Endothelial cell of umbilical vein (primary cell): ENCODE results near the gene CFAP45. TPM values are rescaled to one million over a fixed set of nuclear protein-coding genes. Genes with fewer than 3 reads are reported as not detected.

ENCODE experiments used
- BruUV-seq: library from RNA; stranded (reverse); fragments of 400-500 nt; replicated peaks from 2 replicates; lab custom pipeline; 2021; lab: Mats Ljungman, UMichigan
- CTCF ChIA-PET: fragments of 300-600, 350-600 bp; sonication (Branson Sonifier 250); formaldehyde crosslinking; loops from one replicate; lab custom pipeline; 2021; ENCODE audit warnings: antibody characterized with exemption, inconsistent platforms; lab: Charles Lee
- POLR2A ChIA-PET: fragments of 300-600, 350-600 bp; sonication (Branson Sonifier 250); formaldehyde crosslinking; loops from one replicate; lab custom pipeline; 2021; ENCODE audit warnings: antibody characterized with exemption, inconsistent platforms; lab: Charles Lee
- DNase-seq: peaks from one replicate; pipeline ENCODE4 v3.0.0-alpha.2; 2011; ENCODE audit warnings: low read depth, low spot score
- FAIRE-seq: peaks from 2 replicates; lab custom pipeline; 2011; peaks lifted over from hg19 to GRCh38; lab: Jason Lieb, UNC
- H2AFZ ChIP-seq: 2 replicates; pipeline ENCODE4 v1.6.0; 2012; ENCODE audit warnings: low read depth, low read length, control low read depth, inconsistent platforms
- H3K27ac ChIP-seq: 2 replicates; pipeline ENCODE4 v1.5.1; 2011; ENCODE audit warnings: low read depth, mild to moderate bottlenecking, control low read depth, low read length, moderate library complexity; ENCODE audit not compliant: insufficient read depth
- H3K27me3 ChIP-seq, 2 experiments: 2 replicates each; pipeline versions ENCODE4 v1.6.0 to v1.6.1; 2011; ENCODE audit warnings: low read length in 2 of 2, mixed read lengths in 1 of 2; ENCODE audit not compliant: control insufficient read depth in 2 of 2, insufficient read depth in 2 of 2
- H3K36me3 ChIP-seq, 2 experiments: 2 replicates in 1 of 2; 3 replicates in 1 of 2; pipeline ENCODE4 v1.5.1; 2011; ENCODE audit warnings: low read length in 2 of 2, mild to moderate bottlenecking in 1 of 2, moderate library complexity in 1 of 2; ENCODE audit not compliant: control insufficient read depth in 2 of 2, insufficient read depth in 2 of 2; ENCODE audit errors: extremely low read depth in 1 of 2
- H3K4me1 ChIP-seq: 3 replicates; pipeline ENCODE4 v1.5.1; 2011; ENCODE audit warnings: mild to moderate bottlenecking, low read length; ENCODE audit not compliant: control insufficient read depth, insufficient read depth; ENCODE audit errors: extremely low read depth
- H3K4me2 ChIP-seq: 2 replicates; pipeline ENCODE4 v1.6.1; 2011; ENCODE audit warnings: low read length, control low read depth, mixed read lengths; ENCODE audit not compliant: insufficient read depth
- H3K4me3 ChIP-seq, 3 experiments: fragments of 200-600 bp in 1 of 3; sonication (generic), shearing (Covaris generic) in 1 of 3; replicated peaks in 1 of 3; 2 replicates each; pipeline ENCODE4 v1.5.1; 2011 to 2016; ENCODE audit warnings: control low read depth in 3 of 3, low read length in 3 of 3, mild to moderate bottlenecking in 2 of 3, inconsistent platforms in 1 of 3, low read depth in 1 of 3, moderate library complexity in 1 of 3; ENCODE audit not compliant: insufficient read depth in 1 of 3
- H3K79me2 ChIP-seq: 2 replicates; pipeline ENCODE4 v1.6.0; 2012; ENCODE audit warnings: low read length, inconsistent platforms; ENCODE audit not compliant: control insufficient read depth, insufficient read depth
- H3K9ac ChIP-seq: replicated peaks from 2 replicates; pipeline ENCODE3; 2011; ENCODE audit warnings: low read length, control low read depth; ENCODE audit not compliant: insufficient read depth; ENCODE audit errors: extremely low read depth
- H3K9me1 ChIP-seq: replicated peaks from 3 replicates; pipeline ENCODE4 v1.6.0; 2011; ENCODE audit warnings: mild to moderate bottlenecking, low read length; ENCODE audit not compliant: control insufficient read depth, insufficient read depth; ENCODE audit errors: extremely low read depth
- H3K9me3 ChIP-seq: replicated peaks from 2 replicates; pipeline ENCODE4 v1.5.1; 2012; ENCODE audit warnings: low read length, inconsistent platforms; ENCODE audit not compliant: control insufficient read depth, insufficient read depth
- H4K20me1 ChIP-seq: replicated peaks from 2 replicates; pipeline ENCODE3; 2011; ENCODE audit warnings: mild to moderate bottlenecking, low read length; ENCODE audit not compliant: control insufficient read depth, insufficient read depth; ENCODE audit errors: extremely low read depth
- EZH2 ChIP-seq: IDR thresholded peaks from 2 replicates; pipeline ENCODE4 v1.6.1; 2012; ENCODE audit warnings: borderline replicate concordance, low read depth, mild to moderate bottlenecking, moderate library complexity, low read length, inconsistent platforms; ENCODE audit not compliant: severe bottlenecking
- FOS ChIP-seq: IDR thresholded peaks from 2 replicates; pipeline ENCODE4 v1.6.1; 2011; ENCODE audit warnings: mild to moderate bottlenecking, low read length, moderate library complexity, borderline replicate concordance; ENCODE audit not compliant: insufficient read depth
- MAX ChIP-seq: IDR thresholded peaks from 2 replicates; pipeline ENCODE4 v1.6.1; 2011; ENCODE audit not compliant: insufficient read depth, insufficient read length
- MYC ChIP-seq: IDR thresholded peaks from one replicate; pipeline ENCODE4 v1.6.1; 2011; ENCODE audit warnings: mild to moderate bottlenecking, low read depth, low read length
- POLR2A ChIP-seq: IDR thresholded peaks from 2 replicates; pipeline ENCODE4 v1.6.1; 2012; ENCODE audit warnings: low read depth, mild to moderate bottlenecking, control low read depth, low read length
- POLR2AphosphoS5 ChIP-seq: IDR thresholded peaks from 2 replicates; pipeline ENCODE4 v1.6.1; 2012; ENCODE audit warnings: low read depth, mild to moderate bottlenecking, control low read depth, low read length, moderate library complexity; ENCODE audit not compliant: insufficient read depth
- dilution Hi-C: fragments of 300-500 bp; cut with MboI; formaldehyde crosslinking; loops from one replicate; pipeline ENCODE4 v1.15.0; 2019; ENCODE audit warnings: low sequenced_read_pairs; ENCODE audit not compliant: extremely low pct_ligation_motif_present
- intact Hi-C: fragments of 100-400 bp; cut with micrococcal nuclease; formaldehyde crosslinking; loops from one replicate; pipeline ENCODE4 v1.10.0; 2022
- polyA plus RNA-seq, 4 experiments: library from polyadenylated mRNA; depleted of rRNA in 3 of 4; stranded (reverse) in 3 of 4; unstranded in 1 of 4; fragments of >200 nt; gene quantifications; 2 replicates each; pipeline versions ENCODE4 v1.2.1 to v1.2.3, GENCODE V29; 2011 to 2012; ENCODE audit warnings: missing spikeins in 1 of 4
- total RNA-seq: library from RNA; stranded (reverse); gene quantifications from 2 replicates; pipeline ENCODE4 v1.2.3, GENCODE V29; 2021
- TF ChIP-seq, protein P1 (sequence below), 2 donors: IDR thresholded peaks; 1 replicate in 1 of 2; 2 replicates in 1 of 2; pipeline ENCODE4 v1.5.1; 2011; ENCODE audit warnings: low read length in 2 of 2, mild to moderate bottlenecking in 2 of 2, moderate library complexity in 2 of 2, control low read depth in 1 of 2, inconsistent platforms in 1 of 2, low read depth in 1 of 2; ENCODE audit not compliant: insufficient read depth in 1 of 2; ENCODE audit errors: extremely low read depth in 1 of 2

CFAP45 gene
- total and polyA plus RNA-seq, 2 donors (not counting 3 experiments of a cell fraction or from before 2014, with no cell fraction given): 0.25 to 2.5 TPM

DNA sequence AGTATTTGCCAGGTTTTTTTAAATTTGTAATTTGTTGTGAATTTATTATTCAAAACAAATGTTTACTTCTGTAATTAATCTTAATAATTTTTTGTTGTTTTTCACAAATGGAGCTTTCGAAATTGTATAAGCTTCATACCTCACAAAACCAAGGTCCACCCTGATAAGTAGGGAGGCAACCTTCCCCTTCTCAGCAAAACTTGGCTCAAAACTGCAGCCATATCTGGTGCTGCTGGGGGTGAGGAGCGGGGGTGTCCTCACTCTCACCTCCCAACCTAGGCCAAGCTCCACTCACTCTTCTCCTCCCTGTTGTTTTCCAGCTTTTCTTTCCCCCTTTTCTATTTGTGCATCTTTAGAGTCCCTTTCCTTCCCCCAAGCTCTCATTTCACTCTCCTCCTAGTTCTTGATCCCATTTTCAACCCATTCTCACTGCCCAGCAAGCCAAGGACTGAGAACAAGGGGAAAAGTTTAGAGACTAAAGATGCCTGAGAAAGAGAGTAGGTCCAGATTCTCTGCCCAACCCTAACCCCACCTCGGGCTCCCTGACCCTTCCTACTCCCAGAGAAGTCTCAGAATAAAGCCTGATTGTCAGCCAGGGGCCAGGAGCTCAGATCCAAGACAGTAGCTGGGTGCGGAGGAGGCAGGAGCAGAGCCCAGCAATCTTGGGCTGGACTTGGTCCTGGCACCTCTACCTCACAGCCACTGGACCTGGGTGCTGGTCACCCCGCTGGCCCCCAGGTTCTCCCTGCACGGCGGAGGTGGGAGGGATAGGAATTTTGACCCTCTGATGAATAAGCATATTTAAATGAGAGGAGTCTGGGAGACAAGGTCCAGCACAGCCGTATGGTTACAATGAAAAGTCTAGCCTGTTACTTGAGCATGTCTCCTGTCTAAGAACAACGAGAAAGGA lies 8.3 kb upstream of the CFAP45 start:
- Histone ChIP-seq H3K9me3 (no peaks in the 10 kb centered on the region), H3K36me3 (no peaks in the 10 kb centered on the region), H3K27ac (no peak overlapping the region), H4K20me1 (no peaks in the 10 kb centered on the region), H3K4me3 (no peak overlapping the region), H3K9me1 (no peaks in the 10 kb centered on the region), H3K9ac (no peak overlapping the region), H3K4me1 (peaks cover 20% of the 10 kb centered on the region), H3K27me3 (no peaks in the 10 kb centered on the region), H3K79me2 (no peaks in the 10 kb centered on the region), H2AFZ (no peak overlapping the region), H3K4me2 (no peak overlapping the region)
- DNase-seq (no peak), FAIRE-seq (no peak)
- TF ChIP-seq, protein P1, sequence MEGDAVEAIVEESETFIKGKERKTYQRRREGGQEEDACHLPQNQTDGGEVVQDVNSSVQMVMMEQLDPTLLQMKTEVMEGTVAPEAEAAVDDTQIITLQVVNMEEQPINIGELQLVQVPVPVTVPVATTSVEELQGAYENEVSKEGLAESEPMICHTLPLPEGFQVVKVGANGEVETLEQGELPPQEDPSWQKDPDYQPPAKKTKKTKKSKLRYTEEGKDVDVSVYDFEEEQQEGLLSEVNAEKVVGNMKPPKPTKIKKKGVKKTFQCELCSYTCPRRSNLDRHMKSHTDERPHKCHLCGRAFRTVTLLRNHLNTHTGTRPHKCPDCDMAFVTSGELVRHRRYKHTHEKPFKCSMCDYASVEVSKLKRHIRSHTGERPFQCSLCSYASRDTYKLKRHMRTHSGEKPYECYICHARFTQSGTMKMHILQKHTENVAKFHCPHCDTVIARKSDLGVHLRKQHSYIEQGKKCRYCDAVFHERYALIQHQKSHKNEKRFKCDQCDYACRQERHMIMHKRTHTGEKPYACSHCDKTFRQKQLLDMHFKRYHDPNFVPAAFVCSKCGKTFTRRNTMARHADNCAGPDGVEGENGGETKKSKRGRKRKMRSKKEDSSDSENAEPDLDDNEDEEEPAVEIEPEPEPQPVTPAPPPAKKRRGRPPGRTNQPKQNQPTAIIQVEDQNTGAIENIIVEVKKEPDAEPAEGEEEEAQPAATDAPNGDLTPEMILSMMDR (IDR thresholded peaks at IDR 0.05; ENCODE audit: extremely low read depth in 1 of 2, insufficient read depth in 1 of 2, low read depth in 1 of 2, low read length in 2 of 2): no peak
- TF ChIP-seq FOS (no peak), MAX (no peak), EZH2 (no peak), POLR2A (no peak), MYC (no peak), POLR2AphosphoS5 (no peak)
- POLR2A ChIA-PET: interaction anchor here (1.0 kb wide), 1 partner anchor 15 kb away, joined by 5 read pairs; no protein-coding TSS in a partner anchor
- CTCF ChIA-PET: interaction anchor here (1.0 to 1.4 kb wide), 3 partner anchors 15 to 109 kb away, joined by 3 to 4 read pairs (median 3); no protein-coding TSS in a partner anchor
- dilution Hi-C loops (no loop called here), intact Hi-C loops (no loop called here)
- BruUV-seq: no TSS peak
